OCI-LY1 (cell line): ENCODE measurements around the gene TNFRSF1A.

Experiments
- H2AFZ ChIP-seq: fragments of 200-600 bp; sonication (generic), shearing (Covaris generic); 2 replicates; pipeline ENCODE4 v1.6.0; 2014; ENCODE audit warnings: antibody characterized with exemption, mild to moderate bottlenecking, low read length
- H3F3A ChIP-seq: fragments of 200-600 bp; sonication (generic), shearing (Covaris generic); 2 replicates; pipeline ENCODE4 v1.6.0; 2014; ENCODE audit warnings: mild to moderate bottlenecking, antibody characterized with exemption, low read length, moderate library complexity; ENCODE audit not compliant: insufficient read depth
- H3K27ac ChIP-seq: fragments of 200-600 bp; sonication (generic); 2 replicates; pipeline ENCODE4 v1.5.1; 2014; ENCODE audit warnings: low read length, mixed run types, mild to moderate bottlenecking, low read depth; ENCODE audit not compliant: poor library complexity, severe bottlenecking
- H3K27me3 ChIP-seq: fragments of 200-600 bp; sonication (generic); 2 replicates; pipeline ENCODE4 v1.6.0; 2014; ENCODE audit warnings: antibody characterized with exemption, mild to moderate bottlenecking, low read length, moderate library complexity; ENCODE audit not compliant: insufficient read depth
- H3K36me3 ChIP-seq: fragments of 200-600 bp; sonication (generic); 2 replicates; pipeline ENCODE4 v1.6.1; 2014; ENCODE audit warnings: mild to moderate bottlenecking, antibody characterized with exemption, low read length, moderate library complexity, mixed read lengths; ENCODE audit not compliant: insufficient read depth
- H3K4me1 ChIP-seq: fragments of 200-600 bp; sonication (generic); 2 replicates; pipeline ENCODE4 v1.5.1; 2014; ENCODE audit warnings: mild to moderate bottlenecking, low read length, moderate library complexity; ENCODE audit not compliant: insufficient read depth, severe bottlenecking
- H3K4me2 ChIP-seq: fragments of 200-600 bp; sonication (generic), shearing (Covaris generic); 2 replicates; pipeline ENCODE4 v1.6.1; 2014; ENCODE audit warnings: low read length
- H3K4me3 ChIP-seq: fragments of 200-600 bp; sonication (generic); 2 replicates; pipeline ENCODE4 v1.5.1; 2014; ENCODE audit warnings: low read length, low read depth, mild to moderate bottlenecking, mixed read lengths; ENCODE audit not compliant: poor library complexity, severe bottlenecking
- H3K79me2 ChIP-seq: fragments of 200-600 bp; shearing (Covaris generic); 2 replicates; pipeline ENCODE4 v1.6.1; 2016; ENCODE audit warnings: mixed run types, low read length, mixed read lengths; ENCODE audit not compliant: insufficient read depth
- H3K9ac ChIP-seq: fragments of 200-600 bp; sonication (generic), shearing (Covaris generic); 2 replicates; pipeline ENCODE4 v1.6.1; 2014; ENCODE audit warnings: mild to moderate bottlenecking, low read length, mixed read lengths
- H3K9me2 ChIP-seq: fragments of 200-600 bp; sonication (generic), shearing (Covaris generic); 2 replicates; pipeline ENCODE4 v1.6.1; 2014; ENCODE audit warnings: low read depth, mild to moderate bottlenecking, low read length, mixed read lengths
- H3K9me3 ChIP-seq: fragments of 200-600 bp; shearing (Covaris generic); 2 replicates; pipeline ENCODE4 v1.6.1; 2014; ENCODE audit warnings: low read length, mixed read lengths
- H4K20me1 ChIP-seq: fragments of 200-600 bp; sonication (generic), shearing (Covaris generic); 2 replicates; pipeline ENCODE4 v1.6.0; 2016; ENCODE audit warnings: mild to moderate bottlenecking, low read length; ENCODE audit not compliant: insufficient read depth
- CTCF ChIP-seq: fragments of 200-600 bp; sonication (generic), shearing (Covaris generic); IDR thresholded peaks from 2 replicates; pipeline ENCODE4 v1.5.1; 2017; ENCODE audit warnings: mild to moderate bottlenecking, antibody characterized with exemption, low read length, moderate library complexity, mixed read lengths
- EZH2 ChIP-seq: fragments of 200-600 bp; sonication (generic), shearing (Covaris generic); IDR thresholded peaks from 2 replicates; pipeline ENCODE4 v1.8.0; 2017; ENCODE audit warnings: borderline replicate concordance, mixed run types, mild to moderate bottlenecking, antibody characterized with exemption, low read length, moderate library complexity, mixed read lengths

Gene TNFRSF1A

GRCh38 chr12:6384499-6385436 lies 42.9 kb upstream of the TNFRSF1A start:
- no peak overlapping the region for H3K4me2 ChIP-seq
- H3K27ac ChIP-seq: no peak overlapping the region
- no peaks in the 10 kb centered on the region for H3F3A ChIP-seq
- H3K9me2 ChIP-seq: no peaks in the 10 kb centered on the region
- no peak overlapping the region for H3K9ac ChIP-seq
- peaks cover 7% of the 10 kb centered on the region; the same call in 1 of the 2 replicates for H3K27me3 ChIP-seq
- H4K20me1 ChIP-seq: no peaks in the 10 kb centered on the region
- H3K9me3 ChIP-seq: no peaks in the 10 kb centered on the region
- H3K36me3 ChIP-seq: no peaks in the 10 kb centered on the region
- no peaks in the 10 kb centered on the region for H3K79me2 ChIP-seq
- no peak overlapping the region for H3K4me3 ChIP-seq
- no peak for TF ChIP-seq EZH2
- TF ChIP-seq CTCF: no peak
- H3K4me1 ChIP-seq: no peaks in the 10 kb centered on the region
- no peak overlapping the region for H2AFZ ChIP-seq

GRCh38 chr12:6383572-6384498 lies 42.0 kb upstream of the TNFRSF1A start, which contains the start of gene LTBR:
TSS of gene LTBR (plus strand) at chr12:6384162. CDS start at chr12:6384359, 197 bp downstream.
- Histone ChIP-seq H3K4me3 (no peak within 1 kb of the TSS), H4K20me1 (no peaks in the 10 kb centered on the region), H3K4me1 (no peaks in the 10 kb centered on the region), H3K9me2 (no peaks in the 10 kb centered on the region), H3F3A (no peaks in the 10 kb centered on the region), H3K4me2 (no peak within 1 kb of the TSS), H3K9me3 (no peaks in the 10 kb centered on the region), H3K27me3 (peaks cover 7% of the 10 kb centered on the region; the same call in 1 of the 2 replicates), H3K36me3 (no peaks in the 10 kb centered on the region), H3K27ac (no peak within 1 kb of the TSS), H3K9ac (no peak within 1 kb of the TSS), H3K79me2 (no peaks in the 10 kb centered on the region), H2AFZ (no peak within 1 kb of the TSS)
- TF ChIP-seq CTCF: no peak
- no peak for TF ChIP-seq EZH2

GRCh38 chr12:6382982-6383381 lies 41.1 kb upstream of the TNFRSF1A start:
- Histone ChIP-seq H3K36me3 (no peaks in the 10 kb centered on the region), H3K4me3 (no peak overlapping the region), H3K79me2 (no peaks in the 10 kb centered on the region), H3K27ac (no peak overlapping the region), H3F3A (no peaks in the 10 kb centered on the region), H2AFZ (no peak overlapping the region), H4K20me1 (no peaks in the 10 kb centered on the region), H3K4me2 (no peak overlapping the region), H3K9me2 (no peaks in the 10 kb centered on the region), H3K9me3 (no peaks in the 10 kb centered on the region), H3K9ac (no peak overlapping the region), H3K27me3 (peaks cover 7% of the 10 kb centered on the region; the same call in 1 of the 2 replicates), H3K4me1 (no peaks in the 10 kb centered on the region)
- TF ChIP-seq CTCF: no peak
- TF ChIP-seq EZH2: no peak
